22Rv1 (cell line): ENCODE measurements around the gene XPR1.

Experiments
- H3K27ac ChIP-seq: fragments of 450-650 bp; 2 replicates; pipeline ENCODE4 v1.5.1; 2017
- CTCF ChIP-seq: fragments of 450-650 bp; IDR thresholded peaks from 2 replicates; pipeline ENCODE4 v1.5.1; 2017; ENCODE audit warnings: mild to moderate bottlenecking
- ZFX ChIP-seq: fragments of 450-650 bp; IDR thresholded peaks from 2 replicates; pipeline ENCODE4 v1.6.1; 2017; ENCODE audit warnings: antibody characterized with exemption, borderline replicate concordance

XPR1 gene

GRCh38 chr1:180765151-180765550, 133.3 kb downstream of the XPR1 start:
- TF ChIP-seq CTCF (no peak), ZFX (no peak)
- no peak overlapping the region for H3K27ac ChIP-seq

GRCh38 chr1:180769889-180770288, 138.1 kb downstream of the XPR1 start:
- no peak for TF ChIP-seq ZFX
- TF ChIP-seq CTCF, result no peak
- no peak overlapping the region for H3K27ac ChIP-seq

- no peak for TF ChIP-seq ZFX
- no peak for TF ChIP-seq CTCF
- no peak overlapping the region for H3K27ac ChIP-seq
Measured at GRCh38 chr1:180773210-180773865, 141.5 kb downstream of the XPR1 start.

GRCh38 chr1:180775801-180776200, 144.0 kb downstream of the XPR1 start:
- H3K27ac ChIP-seq, result no peak overlapping the region
- TF ChIP-seq CTCF (no peak), ZFX (no peak)

- no peak overlapping the region for H3K27ac ChIP-seq
Measured at GRCh38 chr1:180777072-180777689, 145.4 kb downstream of the XPR1 start.

GRCh38 chr1:180778782-180779398, 147.1 kb downstream of the XPR1 start:
- H3K27ac ChIP-seq, result no peak overlapping the region
- TF ChIP-seq CTCF (peak; percentile 88), ZFX (no peak)

More at GRCh38 chr1:180777072-180777689, 145.4 kb downstream of the XPR1 start:
- TF ChIP-seq CTCF, result no peak
- TF ChIP-seq ZFX, result no peak

GRCh38 chr1:180779584-180779983, 147.8 kb downstream of the XPR1 start:
- no peak overlapping the region for H3K27ac ChIP-seq
- TF ChIP-seq CTCF (no peak), ZFX (no peak)
